Measurements from ENCODE around the gene SLC6A9. TPM values are rescaled to one million over a fixed set of nuclear protein-coding genes. Genes with fewer than 3 reads are reported as not detected.

The SLC6A9 gene
- total RNA-seq, 2 experiments from 2014 or later, result 12.5 to 13.4 TPM

DNA sequence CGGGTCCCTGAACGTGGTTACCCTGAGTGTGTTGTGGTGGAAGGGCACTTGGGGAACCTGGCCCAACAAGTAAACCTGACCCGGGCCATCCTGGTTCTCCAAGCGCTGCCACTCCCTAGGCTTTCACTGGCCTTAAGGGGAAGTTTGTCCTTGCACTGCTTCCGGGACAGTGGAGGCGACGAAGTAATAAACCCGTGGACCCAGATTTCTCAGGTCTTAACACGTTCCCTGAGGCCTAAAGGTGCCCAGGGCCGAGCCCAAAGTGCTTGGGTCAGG is 40.1 kb downstream of the SLC6A9 start:
- no peaks in the 10 kb centered on the region for H3K9me3 Mint-ChIP-seq (ENCODE audit: low read depth)
- peak overlapping the region; percentile 65 for H3K27ac Mint-ChIP-seq
- peak overlapping the region; percentile 79 for H3K4me3 Mint-ChIP-seq
- H3K36me3 Mint-ChIP-seq (ENCODE audit: low read depth), result no peaks in the 10 kb centered on the region
- ATAC-seq, result no peak
- ChIA-PET POLR2A (no interaction called here), CTCF (interaction anchor here (0.6 kb wide), 1 partner anchor 35 kb away, joined by 3 read pairs; no protein-coding TSS in a partner anchor)
- no peaks in the 10 kb centered on the region for H3K27me3 Mint-ChIP-seq
- no peak for DNase-seq
- intact Hi-C loops (cut with DNase I, micrococcal nuclease), result loop anchor here (1.0 to 5.0 kb wide), 6 partner anchors 16 to 364 kb away; partner anchors contain the start of genes ATP6V0B (in 2 of the 2), ERI3 (in 1 of the 2), IPO13 (in 1 of the 2) and ST3GAL3 (in 1 of the 2)
- peaks cover 8% of the 10 kb centered on the region for H3K4me1 Mint-ChIP-seq

DNA sequence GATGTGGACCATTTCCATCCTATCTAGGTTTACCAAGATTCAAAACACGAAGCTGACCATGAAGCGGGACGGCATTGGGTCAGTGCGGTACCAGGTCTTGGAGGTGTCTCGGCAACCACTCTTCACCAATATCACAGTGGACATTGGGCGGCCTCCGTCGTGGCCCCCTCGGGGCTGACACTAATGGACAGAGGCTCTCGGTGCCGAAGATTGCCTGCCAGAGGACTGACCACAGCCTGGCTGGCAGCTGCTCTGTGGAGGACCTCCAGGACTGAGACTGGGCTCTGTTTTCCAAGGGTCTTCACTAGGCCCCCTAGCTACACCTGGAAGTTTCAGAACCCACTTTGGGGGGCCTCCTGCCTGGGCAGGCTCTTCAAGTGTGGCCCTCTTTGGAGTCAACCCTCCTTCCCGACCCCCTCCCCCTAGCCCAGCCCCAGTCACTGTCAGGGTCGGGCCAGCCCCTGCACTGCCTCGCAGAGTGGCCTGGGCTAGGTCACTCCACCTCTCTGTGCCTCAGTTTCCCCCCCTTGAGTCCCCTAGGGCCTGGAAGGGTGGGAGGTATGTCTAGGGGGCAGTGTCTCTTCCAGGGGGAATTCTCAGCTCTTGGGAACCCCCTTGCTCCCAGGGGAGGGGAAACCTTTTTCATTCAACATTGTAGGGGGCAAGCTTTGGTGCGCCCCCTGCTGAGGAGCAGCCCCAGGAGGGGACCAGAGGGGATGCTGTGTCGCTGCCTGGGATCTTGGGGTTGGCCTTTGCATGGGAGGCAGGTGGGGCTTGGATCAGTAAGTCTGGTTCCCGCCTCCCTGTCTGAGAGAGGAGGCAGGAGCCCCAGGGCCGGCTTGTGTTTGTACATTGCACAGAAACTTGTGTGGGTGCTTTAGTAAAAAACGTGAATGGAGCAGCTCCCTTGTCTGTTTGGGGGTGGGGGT is 40.7 kb downstream of the SLC6A9 start:
- Mint-ChIP-seq H3K27ac (no peak overlapping the region), H3K4me3 (peak overlapping the region; percentile 79), H3K36me3 (ENCODE audit: low read depth) (peaks cover 5% of the 10 kb centered on the region), H3K9me3 (ENCODE audit: low read depth) (no peaks in the 10 kb centered on the region), H3K4me1 (peaks cover 8% of the 10 kb centered on the region), H3K27me3 (no peaks in the 10 kb centered on the region)
- intact Hi-C loops (cut with DNase I, micrococcal nuclease), result loop anchor here (1.0 to 5.0 kb wide), 6 partner anchors 16 to 365 kb away; partner anchors contain the start of genes ATP6V0B (in 2 of the 2), ERI3 (in 1 of the 2), IPO13 (in 1 of the 2) and ST3GAL3 (in 1 of the 2)
- CTCF ChIA-PET, result interaction anchor here (0.6 kb wide), 1 partner anchor 36 kb away, joined by 3 read pairs; no protein-coding TSS in a partner anchor
- ATAC-seq, result no peak
- no peak for DNase-seq
- POLR2A ChIA-PET, result no interaction called here

DNA sequence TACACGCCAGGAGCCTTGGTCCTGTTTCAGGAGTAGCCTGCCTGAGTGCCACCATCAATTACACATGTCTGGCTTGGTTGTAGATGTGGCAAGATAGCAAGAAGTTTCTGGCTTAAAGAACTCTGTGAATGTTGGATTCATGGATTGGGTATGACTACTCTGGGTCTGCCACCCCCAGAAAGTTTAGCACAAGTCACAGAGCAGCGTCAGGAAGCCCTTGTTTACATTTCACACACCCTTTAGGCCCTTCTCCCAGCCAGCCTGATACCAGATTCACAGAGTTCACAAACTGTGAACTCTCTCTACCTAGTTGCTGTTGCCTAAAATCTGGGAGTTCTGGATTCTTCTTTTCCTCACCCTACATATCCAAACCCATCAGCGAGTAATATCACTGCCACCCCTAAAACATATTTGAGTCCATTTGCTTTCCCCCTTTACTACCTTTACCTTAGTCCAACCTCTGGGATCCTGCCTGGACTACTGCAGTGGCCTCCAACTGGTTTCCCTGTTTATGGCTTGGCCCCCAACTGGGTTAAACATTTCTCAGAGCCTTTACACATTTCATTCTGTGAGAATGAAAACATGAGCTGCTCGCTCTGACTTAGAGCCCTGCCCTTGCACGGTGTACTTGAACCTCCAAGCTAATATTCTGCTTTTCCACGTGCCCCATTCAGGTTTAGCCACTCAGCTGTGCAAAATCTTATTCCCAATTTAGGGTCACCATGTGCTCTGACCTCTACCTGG is 43.9 kb downstream of the SLC6A9 start:
- DNase-seq (no peak), ATAC-seq (no peak)
- Mint-ChIP-seq H3K36me3 (ENCODE audit: low read depth) (peaks cover 13% of the 10 kb centered on the region), H3K9me3 (ENCODE audit: low read depth) (no peaks in the 10 kb centered on the region), H3K27me3 (no peaks in the 10 kb centered on the region), H3K4me3 (no peak overlapping the region), H3K4me1 (peaks cover 8% of the 10 kb centered on the region), H3K27ac (no peak overlapping the region)
- ChIA-PET POLR2A (no interaction called here), CTCF (interaction anchor here (0.6 kb wide), 1 partner anchor 337 kb away, joined by 3 read pairs; no protein-coding TSS in a partner anchor)
- intact Hi-C loops (cut with DNase I, micrococcal nuclease), result no loop called here

DNA sequence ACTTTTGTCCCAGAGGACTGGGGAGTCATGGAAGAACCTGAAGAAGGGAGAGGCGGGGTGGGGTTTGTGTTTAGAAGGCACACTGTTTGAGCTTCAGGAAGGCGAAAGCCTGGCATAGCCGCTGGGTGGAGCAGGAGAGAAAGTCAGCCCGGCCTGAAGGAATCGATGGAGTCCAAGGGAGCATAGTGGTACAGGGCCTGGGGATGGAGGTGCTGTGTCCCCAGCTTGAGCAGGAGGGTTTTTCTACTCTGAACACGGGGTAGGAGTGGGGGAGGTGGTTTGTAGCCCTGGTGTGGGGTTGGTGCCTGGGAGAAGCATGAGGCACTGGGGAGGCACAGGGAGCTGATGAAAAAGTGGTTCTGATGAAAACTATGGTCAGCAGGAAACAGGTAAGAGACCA is 44.5 kb downstream of the SLC6A9 start:
- no peak overlapping the region for H3K27ac Mint-ChIP-seq
- ATAC-seq (no peak), DNase-seq (no peak)
- no peak overlapping the region for H3K4me3 Mint-ChIP-seq
- ChIA-PET CTCF (interaction anchor here (0.6 kb wide), 1 partner anchor 336 kb away, joined by 3 read pairs; no protein-coding TSS in a partner anchor), POLR2A (no interaction called here)
- H3K27me3 Mint-ChIP-seq, result no peaks in the 10 kb centered on the region
- H3K4me1 Mint-ChIP-seq, result peaks cover 3% of the 10 kb centered on the region
- intact Hi-C loops (cut with DNase I, micrococcal nuclease), result no loop called here
- peaks cover 13% of the 10 kb centered on the region for H3K36me3 Mint-ChIP-seq (ENCODE audit: low read depth)
- H3K9me3 Mint-ChIP-seq (ENCODE audit: low read depth), result no peaks in the 10 kb centered on the region

DNA sequence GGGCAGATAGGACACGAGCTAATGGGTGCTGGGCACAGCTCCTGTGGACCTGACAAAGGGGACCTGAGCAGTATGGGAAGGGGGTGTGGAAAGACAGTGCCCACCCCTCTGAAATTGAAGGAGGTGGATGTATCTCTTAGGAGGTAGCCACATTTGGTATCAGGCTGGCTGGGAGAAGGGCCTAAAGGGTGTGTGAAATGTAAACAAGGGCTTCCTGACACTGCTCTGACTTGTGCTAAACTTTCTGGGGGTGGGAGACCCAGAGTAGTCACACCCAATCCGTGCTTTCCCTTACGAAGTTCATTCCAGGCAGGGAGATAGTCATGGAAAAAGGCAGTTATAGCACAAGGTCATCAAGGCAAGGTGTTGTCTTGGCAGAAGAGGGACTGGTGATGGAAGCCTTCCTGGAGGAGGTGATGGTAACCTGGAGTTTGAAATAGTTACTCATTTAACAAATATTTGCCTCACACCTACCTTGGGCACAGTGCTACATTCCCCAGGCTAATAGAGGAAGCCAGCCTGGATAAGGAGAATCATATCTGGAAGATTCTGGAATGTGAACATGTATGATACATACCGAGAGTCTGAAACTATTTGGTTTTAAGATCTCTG is 45.2 kb downstream of the SLC6A9 start:
- Mint-ChIP-seq H3K4me3 (no peak overlapping the region), H3K36me3 (ENCODE audit: low read depth) (peaks cover 13% of the 10 kb centered on the region), H3K9me3 (ENCODE audit: low read depth) (no peaks in the 10 kb centered on the region), H3K27ac (no peak overlapping the region), H3K4me1 (peaks cover 3% of the 10 kb centered on the region), H3K27me3 (no peaks in the 10 kb centered on the region)
- ChIA-PET POLR2A (no interaction called here), CTCF (no interaction called here)
- ATAC-seq (no peak), DNase-seq (no peak)
- intact Hi-C loops (cut with DNase I, micrococcal nuclease), result no loop called here

DNA sequence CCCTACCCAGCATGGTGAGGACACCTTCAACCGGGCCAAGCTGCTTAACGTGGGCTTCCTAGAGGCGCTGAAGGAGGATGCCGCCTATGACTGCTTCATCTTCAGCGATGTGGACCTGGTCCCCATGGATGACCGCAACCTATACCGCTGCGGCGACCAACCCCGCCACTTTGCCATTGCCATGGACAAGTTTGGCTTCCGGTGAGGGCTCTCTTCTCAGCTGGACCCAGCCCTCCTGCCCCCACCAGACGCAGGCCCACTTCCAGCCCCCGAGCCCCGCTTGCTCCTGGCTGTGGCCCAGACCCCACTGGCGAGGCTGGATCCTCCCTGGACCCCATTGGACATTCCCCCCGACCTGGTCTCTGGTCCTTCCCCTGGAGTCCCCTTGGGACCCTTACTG is 46.4 kb downstream of the SLC6A9 start:
- Mint-ChIP-seq H3K9me3 (ENCODE audit: low read depth) (no peaks in the 10 kb centered on the region), H3K27me3 (peaks cover 4% of the 10 kb centered on the region), H3K36me3 (ENCODE audit: low read depth) (peaks cover 18% of the 10 kb centered on the region), H3K27ac (no peak overlapping the region), H3K4me1 (peaks cover 6% of the 10 kb centered on the region), H3K4me3 (no peak overlapping the region)
- no peak for ATAC-seq
- CTCF ChIA-PET, result interaction anchor here (0.7 kb wide), 1 partner anchor 1609 kb away, joined by 3 read pairs; no protein-coding TSS in a partner anchor
- intact Hi-C loops (cut with DNase I, micrococcal nuclease), result no loop called here
- POLR2A ChIA-PET, result no interaction called here
- DNase-seq, result no peak

DNA sequence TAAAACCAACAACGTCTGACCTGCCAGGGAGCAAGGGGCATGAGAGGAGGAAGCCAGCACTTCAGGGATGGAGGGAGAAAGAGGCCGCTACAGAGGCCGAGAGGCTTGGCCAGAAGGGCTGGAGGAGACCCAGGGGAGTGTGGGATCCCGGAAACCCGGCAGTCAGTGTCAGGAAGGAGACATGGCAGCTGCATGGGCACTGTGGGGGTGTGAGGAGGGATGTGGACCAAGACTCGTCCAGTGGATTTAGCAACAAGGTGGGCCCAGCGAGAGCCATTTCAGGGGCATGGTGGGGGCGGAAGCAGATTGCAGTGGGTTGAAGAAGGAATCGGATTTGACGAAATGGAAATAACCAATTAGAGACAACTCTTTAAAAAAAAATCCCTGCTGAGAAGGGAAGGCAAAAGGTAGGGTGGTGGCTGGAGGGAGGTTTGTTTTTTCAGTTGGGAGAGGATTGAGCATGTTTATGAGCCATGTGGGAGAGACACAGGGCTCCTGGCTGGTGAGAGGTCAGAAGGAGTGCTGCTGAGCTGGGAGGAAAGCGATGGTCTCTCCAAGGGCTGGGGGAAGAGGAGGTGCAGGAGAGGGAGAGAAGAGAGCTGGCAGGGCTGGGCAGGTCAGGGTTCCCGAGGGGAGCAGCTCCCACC is 47.9 kb downstream of the SLC6A9 start:
- Mint-ChIP-seq H3K9me3 (ENCODE audit: low read depth) (no peaks in the 10 kb centered on the region), H3K4me3 (no peak overlapping the region), H3K27ac (no peak overlapping the region), H3K27me3 (peaks cover 5% of the 10 kb centered on the region), H3K4me1 (peaks cover 10% of the 10 kb centered on the region), H3K36me3 (ENCODE audit: low read depth) (peaks cover 24% of the 10 kb centered on the region)
- CTCF ChIA-PET, result interaction anchor here (0.5 kb wide), 1 partner anchor 182 kb away, joined by 4 read pairs; no protein-coding TSS in a partner anchor
- intact Hi-C loops (cut with DNase I, micrococcal nuclease), result no loop called here
- no peak for ATAC-seq
- POLR2A ChIA-PET, result no interaction called here
- DNase-seq, result no peak

DNA sequence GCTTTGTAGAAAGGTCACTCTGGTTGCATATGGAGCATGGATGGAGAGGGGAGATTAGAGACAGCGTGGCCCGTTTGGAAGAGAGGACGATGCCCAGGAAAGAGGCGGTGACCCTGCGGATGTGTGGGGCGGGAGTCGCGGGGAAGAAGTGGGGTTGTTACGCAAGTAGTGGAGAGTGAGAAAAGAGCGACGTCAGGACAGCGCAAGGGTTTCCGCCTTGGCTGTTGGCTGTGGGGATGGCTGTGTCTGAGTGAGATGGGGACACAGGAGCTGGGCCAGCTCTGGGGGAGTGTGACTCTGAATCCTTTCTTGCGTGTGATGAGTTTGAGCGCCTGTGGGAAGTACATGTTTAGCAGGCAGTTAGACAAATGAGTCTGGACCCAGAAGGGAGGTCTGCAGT is 48.5 kb downstream of the SLC6A9 start:
- intact Hi-C loops (cut with DNase I, micrococcal nuclease), result no loop called here
- ChIA-PET POLR2A (no interaction called here), CTCF (no interaction called here)
- ATAC-seq (no peak), DNase-seq (no peak)
- H3K36me3 Mint-ChIP-seq (ENCODE audit: low read depth), result peaks cover 30% of the 10 kb centered on the region
- no peaks in the 10 kb centered on the region for H3K9me3 Mint-ChIP-seq (ENCODE audit: low read depth)
- peaks cover 15% of the 10 kb centered on the region for H3K4me1 Mint-ChIP-seq
- H3K27me3 Mint-ChIP-seq, result peaks cover 5% of the 10 kb centered on the region
- H3K4me3 Mint-ChIP-seq, result no peak overlapping the region
- no peak overlapping the region for H3K27ac Mint-ChIP-seq

DNA sequence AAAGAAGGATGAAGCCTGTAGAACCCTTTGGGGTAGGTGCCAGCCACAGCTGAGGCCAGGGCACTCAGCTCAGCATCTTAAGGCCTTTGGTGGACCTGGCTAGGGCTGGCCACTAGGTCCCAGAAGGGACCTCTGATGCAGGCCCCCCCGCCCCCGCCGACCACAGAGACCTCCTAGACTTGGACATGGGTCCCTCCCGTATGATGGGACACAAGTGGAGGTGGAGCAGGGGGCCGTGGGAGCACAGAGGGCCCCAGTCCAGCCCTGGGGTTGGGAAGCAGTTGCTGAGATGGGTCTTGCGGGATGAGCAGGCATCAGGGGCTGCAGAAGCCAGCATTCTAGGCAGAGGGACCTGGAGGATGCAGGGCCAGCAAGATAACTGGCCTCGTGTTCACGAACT is 49.0 kb downstream of the SLC6A9 start:
- ATAC-seq (no peak), DNase-seq (no peak)
- H3K27me3 Mint-ChIP-seq, result peaks cover 5% of the 10 kb centered on the region
- ChIA-PET CTCF (no interaction called here), POLR2A (no interaction called here)
- H3K36me3 Mint-ChIP-seq (ENCODE audit: low read depth), result peaks cover 36% of the 10 kb centered on the region
- H3K4me3 Mint-ChIP-seq, result no peak overlapping the region
- H3K9me3 Mint-ChIP-seq (ENCODE audit: low read depth), result no peaks in the 10 kb centered on the region
- H3K4me1 Mint-ChIP-seq, result peaks cover 20% of the 10 kb centered on the region
- H3K27ac Mint-ChIP-seq, result no peak overlapping the region
- intact Hi-C loops (cut with DNase I, micrococcal nuclease), result no loop called here

DNA sequence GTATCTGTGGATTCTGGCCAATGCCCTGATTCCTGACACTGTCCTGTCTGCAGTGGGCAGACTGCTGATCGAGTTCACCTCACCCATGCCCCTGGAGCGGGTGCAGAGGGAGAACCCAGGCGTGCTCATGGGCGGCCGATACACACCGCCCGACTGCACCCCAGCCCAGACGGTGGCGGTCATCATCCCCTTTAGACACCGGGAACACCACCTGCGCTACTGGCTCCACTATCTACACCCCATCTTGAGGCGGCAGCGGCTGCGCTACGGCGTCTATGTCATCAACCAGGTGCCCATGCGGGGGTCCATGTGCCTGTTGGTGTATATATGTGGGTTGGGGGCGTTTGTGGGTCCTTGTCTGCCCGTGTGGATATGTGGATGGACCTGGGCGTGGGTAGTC is 49.6 kb downstream of the SLC6A9 start:
- no peak overlapping the region for H3K27ac Mint-ChIP-seq
- no peak for DNase-seq
- intact Hi-C loops (cut with DNase I, micrococcal nuclease), result no loop called here
- peaks cover 26% of the 10 kb centered on the region for H3K4me1 Mint-ChIP-seq
- no peak overlapping the region for H3K4me3 Mint-ChIP-seq
- no peak for ATAC-seq
- ChIA-PET POLR2A (no interaction called here), CTCF (no interaction called here)
- H3K27me3 Mint-ChIP-seq, result peaks cover 5% of the 10 kb centered on the region
- no peaks in the 10 kb centered on the region for H3K9me3 Mint-ChIP-seq (ENCODE audit: low read depth)
- peaks cover 42% of the 10 kb centered on the region for H3K36me3 Mint-ChIP-seq (ENCODE audit: low read depth)

DNA sequence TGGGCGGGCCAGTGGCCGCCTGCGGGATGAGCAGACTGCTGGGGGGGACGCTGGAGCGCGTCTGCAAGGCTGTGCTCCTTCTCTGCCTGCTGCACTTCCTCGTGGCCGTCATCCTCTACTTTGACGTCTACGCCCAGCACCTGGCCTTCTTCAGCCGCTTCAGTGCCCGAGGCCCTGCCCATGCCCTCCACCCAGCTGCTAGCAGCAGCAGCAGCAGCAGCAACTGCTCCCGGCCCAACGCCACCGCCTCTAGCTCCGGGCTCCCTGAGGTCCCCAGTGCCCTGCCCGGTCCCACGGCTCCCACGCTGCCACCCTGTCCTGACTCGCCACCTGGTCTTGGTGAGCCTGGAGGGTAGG is 50.1 kb downstream of the SLC6A9 start:
- POLR2A ChIA-PET, result no interaction called here
- Mint-ChIP-seq H3K4me1 (peaks cover 31% of the 10 kb centered on the region), H3K9me3 (ENCODE audit: low read depth) (no peaks in the 10 kb centered on the region), H3K4me3 (no peak overlapping the region), H3K27ac (no peak overlapping the region), H3K27me3 (peaks cover 5% of the 10 kb centered on the region), H3K36me3 (ENCODE audit: low read depth) (peaks cover 47% of the 10 kb centered on the region)
- CTCF ChIA-PET, result no interaction called here
- no peak for DNase-seq
- ATAC-seq, result no peak
- intact Hi-C loops (cut with DNase I, micrococcal nuclease), result no loop called here
